ENCODE measurements around the gene ATP8A2. TPM values are rescaled to one million over a fixed set of nuclear protein-coding genes. Genes with fewer than 3 reads are reported as not detected.

Gene ATP8A2
- total and polyA plus RNA-seq, 9 of the 15 experiments (the other 6 are each of a cell fraction or from before 2014, with no cell fraction given) = under 0.01 to 0.33 (median 0.06) TPM; not detected in 4

DNA sequence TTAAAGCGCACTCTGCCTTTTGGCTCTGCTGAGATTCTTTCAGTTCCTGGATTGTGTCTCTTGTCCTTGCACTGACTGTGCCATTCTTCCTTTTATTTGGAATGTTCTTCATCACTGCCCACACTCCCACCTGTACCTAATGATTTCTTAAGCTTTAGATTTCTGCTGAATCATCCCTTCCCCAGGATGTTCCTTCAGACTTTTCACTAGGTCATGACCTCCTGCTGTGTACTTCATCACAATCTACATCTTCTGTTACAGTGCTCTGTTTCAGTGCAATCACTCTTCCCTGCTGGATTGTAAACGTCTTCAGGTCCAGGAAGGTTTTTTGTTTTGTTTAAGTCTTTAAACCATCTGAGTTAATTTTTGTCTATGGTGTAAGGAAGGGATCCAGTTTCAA lies 281.0 kb downstream of the ATP8A2 start:
- no peak overlapping the region for H3K9ac ChIP-seq (ENCODE audit: insufficient read depth in 1 of 2, low read depth in 2 of 2, low read length in 2 of 2)
- H3K9me3 ChIP-seq (replicated peaks; ENCODE audit: control insufficient read depth, insufficient read depth, low read depth, low read length) = no peaks in the 10 kb centered on the region
- H3K4me1 ChIP-seq (replicated peaks in 1 of 2; ENCODE audit: control insufficient read depth in 2 of 2, insufficient read depth in 2 of 2, low read length in 2 of 2) = no peaks in the 10 kb centered on the region
- H3K36me3 ChIP-seq (ENCODE audit: control insufficient read depth, insufficient read depth, low read length) = no peaks in the 10 kb centered on the region
- H3K4me2 ChIP-seq (ENCODE audit: insufficient read depth, low read length) = no peak overlapping the region
- no TSS peak for BruUV-seq (replicated peaks)
- no peak overlapping the region for H2AFZ ChIP-seq (ENCODE audit: low read depth, low read length)
- no peaks in the 10 kb centered on the region for H3K27me3 ChIP-seq (ENCODE audit: control insufficient read depth in 2 of 2, insufficient read depth in 2 of 2, low read length in 2 of 2)
- no peak overlapping the region for H3K4me3 ChIP-seq
- intact Hi-C loops (cut with micrococcal nuclease) (no loop called here), in situ Hi-C loops (cut with MboI) (no loop called here)
- H3K9me1 ChIP-seq (ENCODE audit: control insufficient read depth, insufficient read depth, low read length) = no peaks in the 10 kb centered on the region
- ATAC-seq (no peak), DNase-seq (ENCODE audit: extremely low read depth in 1 of 4, low spot score in 3 of 4) (no peak), FAIRE-seq (no peak)
- ChIA-PET CTCF (ENCODE audit: low intra/inter-chr PET ratio) (no interaction called here), POLR2A (interaction anchor here (0.6 kb wide), 1 partner anchor 15 kb away, joined by 3 read pairs; no protein-coding TSS in a partner anchor)
- WGBS (ENCODE audit: insufficient coverage, low coverage, missing lambda C conversion rate) = 5% methylated on average over 2 of the region's 2 CpGs
- H3K79me2 ChIP-seq (ENCODE audit: control insufficient read depth, insufficient read depth, low read length) = no peaks in the 10 kb centered on the region
- no peaks in the 10 kb centered on the region for H4K20me1 ChIP-seq (replicated peaks; ENCODE audit: control insufficient read depth, insufficient read depth, low read length)
- no peak overlapping the region for H3K27ac ChIP-seq (ENCODE audit: extremely low read depth, low read depth, low read length)
- TF ChIP-seq, protein P1, sequence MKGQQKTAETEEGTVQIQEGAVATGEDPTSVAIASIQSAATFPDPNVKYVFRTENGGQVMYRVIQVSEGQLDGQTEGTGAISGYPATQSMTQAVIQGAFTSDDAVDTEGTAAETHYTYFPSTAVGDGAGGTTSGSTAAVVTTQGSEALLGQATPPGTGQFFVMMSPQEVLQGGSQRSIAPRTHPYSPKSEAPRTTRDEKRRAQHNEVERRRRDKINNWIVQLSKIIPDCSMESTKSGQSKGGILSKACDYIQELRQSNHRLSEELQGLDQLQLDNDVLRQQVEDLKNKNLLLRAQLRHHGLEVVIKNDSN (CRISPR knock-in tag; IDR thresholded peaks at IDR 0.05) = no peak
- no peak for TF ChIP-seq KLF10 (CRISPR knock-in tag; IDR thresholded peaks at IDR 0.05)
- no peak for TF ChIP-seq ZFP30 (CRISPR knock-in tag; IDR thresholded peaks at IDR 0.05; ENCODE audit: borderline replicate concordance)
- TF ChIP-seq MAFG (tag; conservative IDR thresholded peaks at IDR 0.05) = peak; percentile 54
- TF ChIP-seq IFI16 (CRISPR knock-in tag; IDR thresholded peaks at IDR 0.05) = no peak
- TF ChIP-seq, protein P2, sequence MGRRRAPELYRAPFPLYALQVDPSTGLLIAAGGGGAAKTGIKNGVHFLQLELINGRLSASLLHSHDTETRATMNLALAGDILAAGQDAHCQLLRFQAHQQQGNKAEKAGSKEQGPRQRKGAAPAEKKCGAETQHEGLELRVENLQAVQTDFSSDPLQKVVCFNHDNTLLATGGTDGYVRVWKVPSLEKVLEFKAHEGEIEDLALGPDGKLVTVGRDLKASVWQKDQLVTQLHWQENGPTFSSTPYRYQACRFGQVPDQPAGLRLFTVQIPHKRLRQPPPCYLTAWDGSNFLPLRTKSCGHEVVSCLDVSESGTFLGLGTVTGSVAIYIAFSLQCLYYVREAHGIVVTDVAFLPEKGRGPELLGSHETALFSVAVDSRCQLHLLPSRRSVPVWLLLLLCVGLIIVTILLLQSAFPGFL (CRISPR knock-in tag; IDR thresholded peaks at IDR 0.05) = no peak
- TF ChIP-seq HDAC1 (IDR thresholded peaks at IDR 0.05) = no peak
- TF ChIP-seq C11orf30 (IDR thresholded peaks at IDR 0.05; ENCODE audit: low read depth) = peak; percentile 31; the same call in 1 of the 2 replicates
- TF ChIP-seq, protein P3, sequence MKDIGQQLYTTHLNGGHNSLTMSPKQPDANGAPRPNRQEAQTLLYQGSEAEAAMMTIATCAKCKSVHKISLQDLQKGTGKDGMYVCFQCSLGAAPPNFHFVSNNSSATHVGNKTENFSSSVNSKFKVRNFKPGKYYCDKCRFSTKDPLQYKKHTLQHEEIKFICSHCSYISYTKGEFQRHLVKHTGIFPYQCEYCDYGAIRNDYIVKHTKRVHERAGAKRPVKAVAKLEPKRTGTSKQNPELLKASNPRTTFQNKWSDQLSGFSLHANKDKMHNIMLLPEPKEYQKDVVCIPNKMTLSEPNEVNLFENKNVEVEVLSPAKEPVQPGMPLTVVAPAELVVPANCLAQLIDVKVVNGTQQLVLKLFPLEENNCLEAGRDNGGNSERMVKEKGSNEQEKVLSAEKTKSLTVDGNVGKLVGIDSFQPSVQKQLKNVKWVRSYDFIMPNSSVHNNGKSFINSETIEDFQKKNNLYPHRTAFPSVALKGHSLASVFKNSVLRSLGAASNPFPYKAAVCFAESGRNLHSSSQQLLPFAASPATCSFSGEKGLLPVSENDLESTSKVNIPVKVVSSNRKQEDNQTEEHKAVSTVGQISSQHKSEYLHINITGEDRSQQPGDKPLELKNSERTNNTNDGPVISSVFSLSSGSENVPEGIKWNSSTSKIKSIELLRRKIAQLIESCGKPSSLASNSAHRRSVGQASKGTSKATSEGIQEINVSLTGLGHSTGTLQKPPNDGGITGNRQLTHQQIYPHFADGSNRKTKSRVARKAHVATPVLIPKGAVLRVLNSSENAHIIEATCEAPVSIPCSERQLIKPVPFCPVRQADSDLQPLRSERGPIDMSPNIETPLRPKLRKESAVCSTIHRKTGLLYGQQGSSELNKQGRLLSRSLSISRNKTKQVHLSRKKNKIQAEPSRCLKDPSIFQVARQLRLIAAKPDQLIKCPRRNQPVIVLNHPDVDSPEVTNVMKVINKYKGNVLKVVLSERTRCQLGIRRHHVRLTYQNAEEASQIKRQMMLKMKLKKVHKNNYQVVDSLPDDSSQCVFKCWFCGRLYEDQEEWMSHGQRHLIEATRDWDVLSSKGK (CRISPR knock-in tag; IDR thresholded peaks at IDR 0.05) = no peak
- no peak for TF ChIP-seq RB1 (IDR thresholded peaks at IDR 0.05; ENCODE audit: low read depth)
- TF ChIP-seq, protein P4, sequence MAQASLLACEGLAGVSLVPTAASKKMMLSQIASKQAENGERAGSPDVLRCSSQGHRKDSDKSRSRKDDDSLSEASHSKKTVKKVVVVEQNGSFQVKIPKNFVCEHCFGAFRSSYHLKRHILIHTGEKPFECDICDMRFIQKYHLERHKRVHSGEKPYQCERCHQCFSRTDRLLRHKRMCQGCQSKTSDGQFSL (CRISPR knock-in tag; IDR thresholded peaks at IDR 0.05) = no peak
- TF ChIP-seq, protein P4 (tag; IDR thresholded peaks at IDR 0.05) = no peak
- peak; percentile 42; the same call in 1 of the 2 replicates for TF ChIP-seq MAFF (IDR thresholded peaks at IDR 0.05; ENCODE audit: low read length)
- peak; percentile 76 for TF ChIP-seq ZNF316 (IDR thresholded peaks at IDR 0.05)
- no peak for TF ChIP-seq CCAR2 (IDR thresholded peaks at IDR 0.05; ENCODE audit: low read depth, low read length)
- no peak for TF ChIP-seq ESRRB (CRISPR knock-in tag; IDR thresholded peaks at IDR 0.05; ENCODE audit: borderline replicate concordance)
- no peak for TF ChIP-seq EGR1 (conservative IDR thresholded peaks at IDR 0.05)
- no peak for TF ChIP-seq ZNF232 (CRISPR knock-in tag; IDR thresholded peaks at IDR 0.05)
- TF ChIP-seq POLR2B (IDR thresholded peaks at IDR 0.05; ENCODE audit: low read depth, partially characterized antibody) = no peak

Measured in K562 (cell line).